Stimulated activated CD4-positive, alpha-beta T cell treated with anti-CD3 and anti-CD28 coated beads, Interleukin-4, amount 100 ng/mL, for 24 hours (primary cell): ENCODE data around the gene PPP2R1B.

Experiments used
- DNase-seq: peaks from one replicate; pipeline ENCODE4 v3.0.0-alpha.2; 2020

Gene PPP2R1B

GRCh38 chr11:111745719-111746504 lies 20.3 kb downstream of the PPP2R1B start:
- DNase-seq = no peak

GRCh38 chr11:111743700-111744099 lies 22.5 kb downstream of the PPP2R1B start:
- DNase-seq = no peak

- DNase-seq = no peak
These were observed 24.4 kb downstream of the PPP2R1B start for GRCh38 chr11:111741751-111742150.

- DNase-seq = no peak
These were observed 26.9 kb downstream of the PPP2R1B start for GRCh38 chr11:111739299-111739698.

GRCh38 chr11:111737444-111738210 lies 28.6 kb downstream of the PPP2R1B start:
- no peak for DNase-seq

- no peak for DNase-seq
These were observed 29.4 kb downstream of the PPP2R1B start for GRCh38 chr11:111736621-111737443.

GRCh38 chr11:111736181-111736590 lies 30.0 kb downstream of the PPP2R1B start:
- no peak for DNase-seq

GRCh38 chr11:111735262-111736116 lies 30.7 kb downstream of the PPP2R1B start:
- no peak for DNase-seq

GRCh38 chr11:111734954-111735261 lies 31.3 kb downstream of the PPP2R1B start:
- DNase-seq = no peak

- no peak for DNase-seq
These were observed 31.9 kb downstream of the PPP2R1B start for GRCh38 chr11:111734101-111734953.

- DNase-seq = no peak
These were observed 32.5 kb downstream of the PPP2R1B start for GRCh38 chr11:111733611-111734088.

GRCh38 chr11:111733016-111733415 lies 33.2 kb downstream of the PPP2R1B start:
- DNase-seq = no peak

- no peak for DNase-seq
These were observed 34.4 kb downstream of the PPP2R1B start for GRCh38 chr11:111731821-111732220.

GRCh38 chr11:111730871-111731591 lies 35.2 kb downstream of the PPP2R1B start:
- DNase-seq = no peak

- DNase-seq = no peak
These were observed 36.3 kb downstream of the PPP2R1B start for GRCh38 chr11:111729831-111730311.

- DNase-seq = no peak
These were observed 36.9 kb downstream of the PPP2R1B start for GRCh38 chr11:111729071-111729830.

- no peak for DNase-seq
These were observed 38.8 kb downstream of the PPP2R1B start for GRCh38 chr11:111727431-111727830.

- no peak for DNase-seq
These were observed 39.9 kb downstream of the PPP2R1B start for GRCh38 chr11:111726301-111726713.

GRCh38 chr11:111725621-111726020 lies 40.6 kb downstream of the PPP2R1B start:
- no peak for DNase-seq
